H1 (cell line): Measurements from ENCODE around the gene DNAJC2.

ENCODE experiments used
- ATF2 ChIP-seq: IDR thresholded peaks from 2 replicates; pipeline ENCODE4 v1.6.1; 2012; ENCODE audit warnings: low read length, inconsistent platforms
- ATF3 ChIP-seq: IDR thresholded peaks from 2 replicates; pipeline ENCODE4 v1.6.1; 2011; ENCODE audit warnings: low read depth, mild to moderate bottlenecking, low read length; ENCODE audit not compliant: insufficient read depth
- BACH1 ChIP-seq: IDR thresholded peaks from 2 replicates; pipeline ENCODE4 v1.6.1; 2012; ENCODE audit warnings: low read length, improper control_type of control experiment
- CEBPB ChIP-seq: IDR thresholded peaks from 2 replicates; pipeline ENCODE4 v1.6.1; 2012; ENCODE audit warnings: low read depth, low read length
- CHD1 ChIP-seq: IDR thresholded peaks from 2 replicates; pipeline ENCODE4 v1.6.1; 2012; ENCODE audit warnings: low read depth, low read length, improper control_type of control experiment
- CREB1 ChIP-seq: IDR thresholded peaks from 2 replicates; pipeline ENCODE4 v1.6.1; 2012; ENCODE audit warnings: inconsistent platforms
- CTCF ChIP-seq, 3 experiments: IDR thresholded peaks; 1 replicate in 2 of 3; 2 replicates in 1 of 3; pipeline versions ENCODE4 v1.5.1 to v1.6.1; 2011; ENCODE audit warnings: low read length in 3 of 3, mild to moderate bottlenecking in 3 of 3, inconsistent platforms in 2 of 3, low read depth in 1 of 3, moderate library complexity in 1 of 3; ENCODE audit not compliant: insufficient read depth in 1 of 3; ENCODE audit errors: control extremely low read depth in 1 of 3
- EGR1 ChIP-seq: IDR thresholded peaks from 2 replicates; pipeline ENCODE4 v1.6.1; 2011; ENCODE audit warnings: low read depth, low read length, borderline replicate concordance
- FOSL1 ChIP-seq: IDR thresholded peaks from 2 replicates; pipeline ENCODE4 v1.6.1; 2011; ENCODE audit warnings: mild to moderate bottlenecking, low read depth, low read length, moderate library complexity; ENCODE audit not compliant: insufficient read depth
- POLR2A ChIP-seq, 2 experiments: IDR thresholded peaks; 1 replicate in 1 of 2; 2 replicates in 1 of 2; pipeline ENCODE4 v1.6.1; 2011; ENCODE audit warnings: low read depth in 2 of 2, low read length in 2 of 2, mild to moderate bottlenecking in 2 of 2; ENCODE audit errors: control extremely low read depth in 1 of 2
- POLR2AphosphoS5 ChIP-seq: IDR thresholded peaks from 2 replicates; pipeline ENCODE4 v1.6.1; 2011; ENCODE audit warnings: low read depth, low read length
- SIN3A ChIP-seq, 2 experiments: IDR thresholded peaks in 1 of 2; conservative IDR thresholded peaks in 1 of 2; 2 replicates each; pipeline ENCODE4 v1.6.1; 2011 to 2012; ENCODE audit warnings: low read length in 2 of 2, improper control_type of control experiment in 1 of 2, low read depth in 1 of 2, mild to moderate bottlenecking in 1 of 2
- SRF ChIP-seq: IDR thresholded peaks from 2 replicates; pipeline ENCODE4 v1.6.1; 2011; ENCODE audit warnings: mild to moderate bottlenecking, low read depth, low read length, moderate library complexity

GRCh38 chr7:103293526-103293925, 51.0 kb downstream of the DNAJC2 start:
- TF ChIP-seq POLR2A (IDR thresholded peaks at IDR 0.05; ENCODE audit: control extremely low read depth in 1 of 2, low read depth in 2 of 2, low read length in 2 of 2) (no peak), CTCF (IDR thresholded peaks at IDR 0.05; ENCODE audit: control extremely low read depth in 1 of 3, insufficient read depth in 1 of 3, low read depth in 1 of 3, low read length in 3 of 3) (no peak), SRF (no peak), EGR1 (no peak), ATF2 (no peak), BACH1 (no peak), FOSL1 (no peak), SIN3A (conservative IDR thresholded peaks at IDR 0.05 in 1 of 2, IDR thresholded peaks at IDR 0.05 in 1 of 2; ENCODE audit: low read depth in 1 of 2, low read length in 2 of 2) (no peak), CREB1 (no peak), POLR2AphosphoS5 (no peak), CEBPB (no peak), CHD1 (no peak), ATF3 (no peak)
